A549 (cell line): ENCODE results near the gene CD300LF. TPM values are rescaled to one million over a fixed set of nuclear protein-coding genes. Genes with fewer than 3 reads are reported as not detected.

Experiments
- ATAC-seq, 2 experiments: fragments of 200-7000 bp in 1 of 2; fragments of >200 bp in 1 of 2; cut with Nextera tagmentation in 1 of 2; cut with Tn5 transposase in 1 of 2; 3 replicates each; pipeline versions ENCODE4 v1.8.0 to v1.9.1; 2018 to 2020; ENCODE audit warnings: mild to moderate bottlenecking in 1 of 2, moderate library complexity in 1 of 2
- CTCF ChIA-PET: fragments of 300-600 bp; sonication (Branson Sonifier 250); formaldehyde crosslinking; extraction: SDS; loops from one replicate; lab custom pipeline; 2021; ENCODE audit warnings: antibody characterized with exemption, inconsistent platforms; lab: Yijun Ruan, JAX
- POLR2A ChIA-PET: fragments of 350-600 bp; formaldehyde crosslinking; extraction: SDS; loops from one replicate; lab custom pipeline; 2021; ENCODE audit warnings: antibody characterized with exemption, inconsistent platforms; lab: Yijun Ruan, JAX
- DNase-seq, 2 experiments: peaks; one replicate each; pipeline versions ENCODE4 v3.0.0 to v3.0.0-alpha.2; 2011 to 2016; ENCODE audit warnings: low read depth in 1 of 2, low spot score in 1 of 2
- FAIRE-seq: peaks from 2 replicates; lab custom pipeline; 2011; peaks lifted over from hg19 to GRCh38; lab: Jason Lieb, UNC
- H3K27ac ChIP-seq, 2 experiments: fragments of >200 bp; sonication (Bioruptor Twin); formaldehyde crosslinking; 3 replicates each; pipeline ENCODE4 v1.5.1; 2016 to 2017
- H3K4me1 ChIP-seq: fragments of >200 bp; sonication (Bioruptor Twin); formaldehyde crosslinking; 3 replicates; pipeline ENCODE4 v1.6.1; 2016
- H3K4me2 ChIP-seq: fragments of >200 bp; sonication (Bioruptor Twin); formaldehyde crosslinking; 3 replicates; pipeline ENCODE4 v1.6.1; 2016
- H3K4me3 ChIP-seq: fragments of >200 bp; sonication (Bioruptor Twin); formaldehyde crosslinking; 3 replicates; pipeline ENCODE4 v1.5.1; 2016
- H3K9me3 ChIP-seq: fragments of >200 bp; sonication (Bioruptor Twin); formaldehyde crosslinking; 3 replicates; pipeline ENCODE4 v1.6.1; 2016
- BHLHE40 ChIP-seq: IDR thresholded peaks from 2 replicates; pipeline ENCODE4 v1.6.1; 2012; ENCODE audit warnings: low read depth, low read length, inconsistent platforms
- CBX2 ChIP-seq: fragments of 200-600 bp; sonication (generic); IDR thresholded peaks from 2 replicates; pipeline ENCODE4 v1.6.1; 2016; ENCODE audit warnings: low read depth, mild to moderate bottlenecking, borderline replicate concordance
- CHD2 ChIP-seq: fragments of 150-350 bp; IDR thresholded peaks from 2 replicates; pipeline ENCODE4 v1.6.1; 2014; ENCODE audit warnings: low read length; ENCODE audit not compliant: partially characterized antibody
- CTCF ChIP-seq: fragments of >200 bp; sonication (Bioruptor Twin); formaldehyde crosslinking; IDR thresholded peaks from 3 replicates; pipeline ENCODE4 v1.5.1; 2016
- E2F6 ChIP-seq: IDR thresholded peaks from 2 replicates; pipeline ENCODE4 v1.6.1; 2012; ENCODE audit warnings: low read depth, borderline replicate concordance
- FOSB ChIP-seq: fragments of 250-450 bp; sonication (Bioruptor Pico); IDR thresholded peaks from 2 replicates; pipeline ENCODE4 v1.5.0; 2020; ENCODE audit warnings: mild to moderate bottlenecking, moderate library complexity
- GATA3 ChIP-seq: IDR thresholded peaks from 2 replicates; pipeline ENCODE4 v1.6.1; 2012; ENCODE audit warnings: borderline replicate concordance
- HES2 ChIP-seq: fragments of >200 bp; sonication (Bioruptor Twin); formaldehyde crosslinking; IDR thresholded peaks from 2 replicates; pipeline ENCODE4 v1.6.1; 2016
- HOXB13 ChIP-seq: fragments of 250-450 bp; sonication (Bioruptor Pico); IDR thresholded peaks from 2 replicates; pipeline ENCODE4 v1.5.0; 2020; ENCODE audit warnings: low read depth, mild to moderate bottlenecking, moderate library complexity
- JUN ChIP-seq, 2 experiments: fragments of >200 bp; sonication (Bioruptor Twin); formaldehyde crosslinking; IDR thresholded peaks; 2 replicates in 1 of 2; 3 replicates in 1 of 2; pipeline ENCODE4 v1.6.1; 2016 to 2017
- JUNB ChIP-seq: fragments of >200 bp; sonication (Bioruptor Twin); formaldehyde crosslinking; IDR thresholded peaks from 2 replicates; pipeline ENCODE4 v1.6.1; 2016
- MAFK ChIP-seq: fragments of 450-650 bp; IDR thresholded peaks from 2 replicates; pipeline ENCODE4 v1.6.1; 2014; ENCODE audit not compliant: partially characterized antibody
- NPAS2 ChIP-seq: fragments of 250-450 bp; sonication (Bioruptor Pico); IDR thresholded peaks from 2 replicates; pipeline ENCODE4 v1.8.0; 2022; ENCODE audit warnings: mild to moderate bottlenecking, moderate library complexity, borderline replicate concordance
- NR3C1 ChIP-seq: fragments of >200 bp; sonication (Bioruptor Twin); formaldehyde crosslinking; IDR thresholded peaks from 3 replicates; pipeline ENCODE4 v1.6.1; 2017
- PBX3 ChIP-seq: IDR thresholded peaks from 2 replicates; pipeline ENCODE4 v1.6.1; 2012
- POLR2AphosphoS2 ChIP-seq: conservative IDR thresholded peaks from 2 replicates; pipeline ENCODE4 v1.6.1; 2012; ENCODE audit warnings: low read length, improper control_type of control experiment, inconsistent platforms
- RARB ChIP-seq: fragments of 250-450 bp; sonication (Bioruptor Pico); IDR thresholded peaks from 2 replicates; pipeline ENCODE4 v1.8.0; 2021; ENCODE audit warnings: mild to moderate bottlenecking, moderate library complexity
- RFX5 ChIP-seq: fragments of 450-650 bp; IDR thresholded peaks from 2 replicates; pipeline ENCODE4 v1.7.1; 2014; ENCODE audit warnings: antibody characterized with exemption, mild to moderate bottlenecking, moderate library complexity
- SREBF2 ChIP-seq: fragments of 450-650 bp; IDR thresholded peaks from 2 replicates; pipeline ENCODE4 v1.6.1; 2014; ENCODE audit warnings: mild to moderate bottlenecking, moderate library complexity
- TP53 ChIP-seq: fragments of 250-450 bp; sonication (Bioruptor Pico); IDR thresholded peaks from 2 replicates; pipeline ENCODE4 v1.5.0; 2021; ENCODE audit warnings: mild to moderate bottlenecking, moderate library complexity
- ZC3H11A ChIP-seq: fragments of 450-650 bp; IDR thresholded peaks from 2 replicates; pipeline ENCODE4 v1.6.1; 2014; ENCODE audit warnings: antibody characterized with exemption, mild to moderate bottlenecking
- ZFP36 ChIP-seq: fragments of 450-650 bp; IDR thresholded peaks from 2 replicates; pipeline ENCODE4 v1.6.1; 2014; ENCODE audit warnings: borderline replicate concordance; ENCODE audit not compliant: partially characterized antibody
- WGBS: methylation state at CpG from one replicate; pipeline ENCODE4 v1.1.6; 2017; ENCODE audit errors: missing lambda C conversion rate; 5-methylcytosine and 5-hydroxymethylcytosine counted together
- polyA minus RNA-seq: library from RNA; depleted of rRNA, polyadenylated mRNA; stranded (reverse); fragments of >200 nt; gene quantifications from 2 replicates; pipeline ENCODE4 v1.2.3, GENCODE V29; 2011; rRNA and poly(A)+ RNA removed
- polyA plus RNA-seq, 4 experiments: library from polyadenylated mRNA; depleted of rRNA in 3 of 4; stranded (reverse); fragments of >200 nt; fragmentation: RNase III in 1 of 4; extraction: RNeasy Plus Mini Kit Qiagen cat#74134 plus additional on column Dnase treatment in 1 of 4; gene quantifications; 2 replicates in 3 of 4; 3 replicates in 1 of 4; pipeline ENCODE4 v1.2.3, GENCODE V29; 2011 to 2017

Gene CD300LF
- polyA plus RNA-seq (2011; rRNA removed), result not detected in 2 replicates
- not detected in 2 replicates for polyA plus RNA-seq (2012; cell fraction: cytosol; rRNA removed)
- not detected in 2 replicates for polyA plus RNA-seq (2012; cell fraction: nucleus; rRNA removed)
- not detected in 3 replicates for polyA plus RNA-seq (2017; fragmentation: RNase III; extraction: RNeasy Plus Mini Kit Qiagen cat#74134 plus additional on column Dnase treatment)
- polyA minus RNA-seq, result not detected in 2 replicates

- H3K4me2 ChIP-seq, result no peak within 1 kb of the TSS
- H3K27ac ChIP-seq, result no peak within 1 kb of the TSS
- WGBS, result 62% methylated on average over 8 of the region's 8 CpGs
- ChIA-PET POLR2A (no interaction called here), CTCF (interaction anchor here (1.1 to 1.6 kb wide), 5 partner anchors 24 to 147 kb away, joined by 3 to 4 read pairs (median 3); partner anchors contain the start of gene RAB37)
- H3K9me3 ChIP-seq, result no peaks in the 10 kb centered on the region
- no peak within 1 kb of the TSS for H3K4me3 ChIP-seq
- no peak for TF ChIP-seq CHD2
- no peak for TF ChIP-seq ZC3H11A
- TF ChIP-seq HES2, result no peak
- no peak for TF ChIP-seq ZFP36
- TF ChIP-seq CTCF, result no peak
- TF ChIP-seq FOSB, result no peak
- no peak for TF ChIP-seq RFX5
- TF ChIP-seq PBX3, result no peak
- no peak for TF ChIP-seq CBX2
- no peak for TF ChIP-seq NR3C1
- TF ChIP-seq TP53 (CRISPR knock-in tag), result no peak
- no peak for DNase-seq
- ATAC-seq, result no peak
- FAIRE-seq, result no peak
- no peaks in the 10 kb centered on the region for H3K4me1 ChIP-seq
Measured at GRCh38 chr17:74712756-74713155, at the start of gene CD300LF. CD300LF (minus strand) TSS chr17:74712923; CDS start chr17:74712866, 57 bp downstream.

GRCh38 chr17:74761931-74762330 lies 49.2 kb upstream of the CD300LF start:
- H3K27ac ChIP-seq, result no peak overlapping the region
- H3K4me1 ChIP-seq, result peaks cover 73% of the 10 kb centered on the region
- H3K4me2 ChIP-seq, result no peak overlapping the region
- ChIA-PET POLR2A (no interaction called here), CTCF (interaction anchor here (0.6 to 53.6 kb wide), 7 partner anchors 7 to 266 kb away, joined by 3 to 1302 read pairs (median 13); partner anchors contain the start of genes FDXR, GRIN2C, NAT9 and NHERF1)
- ATAC-seq (no peak), FAIRE-seq (no peak), DNase-seq (no peak)
- no peak overlapping the region for H3K4me3 ChIP-seq
- WGBS, result 90% methylated on average over 11 of the region's 11 CpGs
- TF ChIP-seq POLR2AphosphoS2, result no peak
- TF ChIP-seq HOXB13, result no peak
- TF ChIP-seq CBX2, result no peak
- no peak for TF ChIP-seq JUNB
- TF ChIP-seq RARB (CRISPR knock-in tag), result no peak
- no peak for TF ChIP-seq JUN (IDR thresholded peaks at IDR 0.05)
- TF ChIP-seq E2F6, result no peak
- no peak for TF ChIP-seq SREBF2
- TF ChIP-seq CTCF, result no peak
- TF ChIP-seq BHLHE40, result no peak
- TF ChIP-seq NPAS2 (CRISPR knock-in tag), result no peak
- TF ChIP-seq MAFK, result no peak
- TF ChIP-seq GATA3, result no peak
- H3K9me3 ChIP-seq, result no peaks in the 10 kb centered on the region
